VCaP (cell line): ENCODE results near the gene DOK6.

Experiments used
- H3K27ac ChIP-seq: fragments of 450-650 bp; 2 replicates; pipeline ENCODE4 v1.5.1; 2017
- TF ChIP-seq, protein P1 (sequence below): fragments of 450-650 bp; conservative IDR thresholded peaks from 2 replicates; pipeline ENCODE4 v1.5.1; 2017; ENCODE audit warnings: mild to moderate bottlenecking, moderate library complexity

The DOK6 gene

DNA sequence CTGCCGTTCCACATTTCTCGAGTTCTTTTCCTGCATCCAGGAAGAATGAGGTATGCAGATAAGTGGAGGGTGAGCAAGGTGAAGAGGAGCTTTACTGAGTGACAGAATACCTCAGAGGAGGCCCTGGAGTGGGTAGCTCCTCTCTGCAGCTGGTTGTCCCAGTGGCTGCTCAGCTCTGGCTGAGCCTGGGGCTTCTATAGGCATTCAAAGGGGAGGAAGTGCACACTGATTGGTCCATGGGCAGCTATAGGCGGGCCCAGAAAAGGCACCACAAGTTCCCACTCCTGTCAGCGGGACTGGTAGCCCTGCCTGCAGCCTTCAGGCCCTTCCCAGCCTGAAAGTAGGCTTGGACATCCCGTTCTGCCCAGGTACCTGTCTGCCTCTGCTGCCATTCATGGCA, 94.7 kb downstream of the DOK6 start:
- TF ChIP-seq, protein P1, sequence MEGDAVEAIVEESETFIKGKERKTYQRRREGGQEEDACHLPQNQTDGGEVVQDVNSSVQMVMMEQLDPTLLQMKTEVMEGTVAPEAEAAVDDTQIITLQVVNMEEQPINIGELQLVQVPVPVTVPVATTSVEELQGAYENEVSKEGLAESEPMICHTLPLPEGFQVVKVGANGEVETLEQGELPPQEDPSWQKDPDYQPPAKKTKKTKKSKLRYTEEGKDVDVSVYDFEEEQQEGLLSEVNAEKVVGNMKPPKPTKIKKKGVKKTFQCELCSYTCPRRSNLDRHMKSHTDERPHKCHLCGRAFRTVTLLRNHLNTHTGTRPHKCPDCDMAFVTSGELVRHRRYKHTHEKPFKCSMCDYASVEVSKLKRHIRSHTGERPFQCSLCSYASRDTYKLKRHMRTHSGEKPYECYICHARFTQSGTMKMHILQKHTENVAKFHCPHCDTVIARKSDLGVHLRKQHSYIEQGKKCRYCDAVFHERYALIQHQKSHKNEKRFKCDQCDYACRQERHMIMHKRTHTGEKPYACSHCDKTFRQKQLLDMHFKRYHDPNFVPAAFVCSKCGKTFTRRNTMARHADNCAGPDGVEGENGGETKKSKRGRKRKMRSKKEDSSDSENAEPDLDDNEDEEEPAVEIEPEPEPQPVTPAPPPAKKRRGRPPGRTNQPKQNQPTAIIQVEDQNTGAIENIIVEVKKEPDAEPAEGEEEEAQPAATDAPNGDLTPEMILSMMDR, result no peak
- H3K27ac ChIP-seq, result no peak overlapping the region

DNA sequence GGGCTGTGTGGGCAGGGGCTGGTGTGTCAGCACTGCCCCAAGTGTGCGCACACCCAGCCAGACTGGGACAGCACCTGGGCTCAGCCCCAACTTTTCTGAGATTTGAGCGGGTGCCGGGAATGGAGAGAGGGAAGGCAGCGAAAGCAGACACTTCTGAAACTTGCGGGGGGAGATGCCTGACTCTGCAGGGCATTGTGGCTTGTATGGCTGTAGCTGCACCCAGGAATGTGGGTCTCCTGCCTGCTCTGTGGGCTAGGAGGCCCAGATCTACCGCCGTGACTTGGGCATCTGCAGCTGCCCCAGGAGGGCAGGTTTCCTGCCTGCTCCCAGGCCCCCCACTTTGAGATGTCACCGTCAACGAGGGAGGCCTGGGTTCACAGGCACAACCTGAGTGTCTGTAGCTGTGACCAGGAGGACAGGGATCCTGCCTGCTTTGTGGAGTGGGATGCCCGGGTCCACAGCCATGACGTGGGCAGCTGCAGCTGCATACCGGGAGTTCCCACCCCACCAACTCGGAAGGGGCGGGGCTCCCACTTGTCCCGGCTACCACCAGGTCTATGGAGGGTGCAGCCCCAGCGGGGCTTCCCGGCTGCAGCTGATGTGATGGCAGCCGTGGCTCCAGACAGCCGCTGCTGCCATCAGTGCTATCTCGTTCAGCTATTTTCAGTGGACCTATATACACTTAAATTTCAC, 95.3 kb downstream of the DOK6 start:
- TF ChIP-seq, protein P1, result no peak
- H3K27ac ChIP-seq, result no peak overlapping the region

DNA sequence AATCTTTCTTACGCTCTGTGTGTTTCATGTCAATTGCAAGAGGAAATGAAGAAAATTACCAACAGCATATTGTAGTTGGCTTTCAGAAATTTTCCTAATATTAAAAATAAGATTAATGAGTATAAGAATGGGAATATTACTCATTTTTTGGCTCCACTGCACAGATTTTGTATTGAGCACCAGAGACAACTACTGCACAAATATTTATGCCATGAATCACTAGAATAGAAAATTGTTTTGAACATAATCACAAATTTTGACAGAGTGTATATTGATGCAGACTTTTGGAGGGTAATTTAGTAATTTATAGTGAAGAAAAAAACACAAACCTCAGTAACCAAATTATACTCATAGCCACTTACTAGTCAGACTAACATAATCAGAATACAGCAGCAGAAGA, 118.3 kb downstream of the DOK6 start:
- H3K27ac ChIP-seq, result no peak overlapping the region
- TF ChIP-seq, protein P1, result no peak

DNA sequence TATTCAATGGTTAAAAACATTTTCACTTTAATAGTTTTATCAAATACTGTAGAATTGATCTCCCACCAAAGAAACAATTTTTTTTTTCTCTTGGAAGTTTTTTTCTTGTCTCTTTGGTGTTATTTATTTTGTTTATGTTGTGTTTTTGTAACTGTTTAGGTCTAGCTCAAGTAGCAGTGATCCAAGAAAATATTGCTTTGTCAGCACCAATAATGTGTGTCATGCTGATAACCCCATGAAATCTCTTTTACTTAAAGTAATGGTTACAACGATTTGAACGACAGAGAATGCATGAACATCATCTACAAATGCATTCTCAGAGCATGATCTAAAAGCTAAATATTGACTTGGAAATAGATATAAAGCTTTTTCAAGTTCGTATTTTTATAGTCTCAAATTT, 122.9 kb downstream of the DOK6 start:
- TF ChIP-seq, protein P1, result no peak
- no peak overlapping the region for H3K27ac ChIP-seq

DNA sequence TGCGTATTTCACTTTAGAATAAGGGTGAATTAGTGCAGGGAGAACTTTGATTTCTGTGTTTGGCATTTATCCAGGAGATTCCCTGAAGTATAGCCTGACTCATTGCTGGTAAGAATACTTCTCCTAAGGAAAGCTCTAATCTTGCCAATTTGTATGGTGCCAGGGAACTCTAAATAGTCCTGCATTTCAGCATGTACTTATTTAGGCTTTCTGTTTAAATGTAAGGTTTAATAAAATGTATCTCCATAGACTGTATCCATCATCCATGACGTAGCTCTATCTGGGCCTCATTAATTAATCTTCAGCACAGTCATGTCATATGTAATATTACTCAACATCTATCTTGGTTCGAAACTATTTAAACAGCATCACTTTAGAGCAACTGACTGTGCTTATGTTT, 127.7 kb downstream of the DOK6 start:
- H3K27ac ChIP-seq, result no peak overlapping the region
- TF ChIP-seq, protein P1, result no peak

DNA sequence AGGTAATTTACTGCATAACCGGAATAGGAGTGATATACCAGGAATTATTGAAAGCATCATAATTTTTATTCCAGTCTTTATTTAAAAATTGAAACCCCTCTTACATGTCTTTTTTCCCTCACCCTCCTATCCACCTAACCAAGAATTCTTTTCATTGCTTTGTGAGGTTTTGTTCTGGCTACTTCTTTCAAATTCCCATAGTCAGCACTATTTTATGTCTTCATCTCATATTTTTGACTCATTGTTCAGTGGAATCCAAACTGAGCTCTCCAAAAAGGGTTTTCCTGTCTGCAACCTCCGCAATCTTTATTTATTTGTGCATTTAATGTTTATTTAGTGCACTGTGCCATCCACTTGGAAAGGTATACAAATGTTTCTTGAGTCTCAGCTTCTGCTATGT, 128.5 kb downstream of the DOK6 start:
- TF ChIP-seq, protein P1, result no peak
- H3K27ac ChIP-seq, result no peak overlapping the region

DNA sequence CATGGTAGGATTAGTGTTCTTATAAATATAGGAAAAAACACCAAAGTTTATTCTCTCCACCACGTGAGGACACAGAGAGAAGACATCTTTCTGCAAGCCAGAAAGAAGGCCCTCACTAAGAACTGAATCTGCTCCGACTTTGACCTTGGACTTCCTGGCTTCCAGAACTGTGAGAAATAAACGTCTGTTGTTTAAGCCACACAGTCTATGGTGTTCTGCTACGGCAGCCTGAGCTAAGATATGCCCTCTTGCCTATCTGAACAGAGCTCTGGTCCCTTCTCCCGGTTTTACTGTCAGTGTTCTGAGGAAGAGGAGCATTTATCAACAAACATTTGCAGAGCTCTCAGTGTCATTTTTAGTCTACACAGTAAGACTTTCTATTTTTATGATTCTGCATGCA, 131.3 kb downstream of the DOK6 start:
- no peak overlapping the region for H3K27ac ChIP-seq
- TF ChIP-seq, protein P1, result no peak
